ENCODE results near the gene DMRT1. TPM values are rescaled to one million over a fixed set of nuclear protein-coding genes. Genes with fewer than 3 reads are reported as not detected.

The DMRT1 gene
- total RNA-seq, 6 experiments from 2014 or later = not detected

DNA sequence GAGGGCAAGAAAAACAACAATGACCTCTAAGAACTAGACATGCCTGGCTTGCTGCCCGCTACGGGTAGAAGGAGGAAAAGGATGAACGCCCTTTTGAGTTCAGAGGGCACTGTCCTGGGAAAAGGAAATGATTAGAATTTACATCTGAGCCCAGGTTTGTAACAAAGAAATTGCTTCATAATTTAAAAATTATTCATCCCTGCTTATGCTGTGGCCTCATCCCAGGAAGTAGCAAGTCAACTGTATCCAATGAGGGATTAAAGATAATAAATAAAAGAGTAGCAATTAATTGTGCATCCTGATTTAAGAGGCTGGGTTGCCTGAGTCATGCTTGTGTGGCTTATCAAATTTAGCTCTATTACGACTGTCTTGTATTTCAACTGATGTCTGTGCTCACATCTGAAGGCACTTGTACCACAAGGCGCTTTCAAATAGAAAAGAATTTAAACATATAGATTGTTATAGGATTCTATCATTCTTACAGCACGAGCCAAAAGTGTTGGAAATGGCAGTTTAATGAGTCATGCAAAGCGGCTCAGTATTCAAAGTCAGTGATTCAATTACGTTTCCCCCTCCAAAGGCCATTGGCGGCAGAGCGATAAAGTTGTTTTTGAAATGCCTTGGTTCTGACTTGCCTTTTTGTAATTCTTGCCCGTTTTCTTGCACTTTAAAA, 40.0 kb upstream of the DMRT1 start:
- Mint-ChIP-seq H3K27ac (peak overlapping the region; percentile 58; the same call in 1 of the 2 replicates), H3K27me3 (ENCODE audit: insufficient read depth) (no peaks in the 10 kb centered on the region; the same call in none of the 2 replicates), H3K4me1 (ENCODE audit: low read depth) (peaks cover 45% of the 10 kb centered on the region), H3K4me3 (peak overlapping the region; percentile 11; the same call in 1 of the 2 replicates), H3K9me3 (no peaks in the 10 kb centered on the region), H3K36me3 (ENCODE audit: low read depth) (no peaks in the 10 kb centered on the region)
- TF ChIP-seq, protein P1, sequence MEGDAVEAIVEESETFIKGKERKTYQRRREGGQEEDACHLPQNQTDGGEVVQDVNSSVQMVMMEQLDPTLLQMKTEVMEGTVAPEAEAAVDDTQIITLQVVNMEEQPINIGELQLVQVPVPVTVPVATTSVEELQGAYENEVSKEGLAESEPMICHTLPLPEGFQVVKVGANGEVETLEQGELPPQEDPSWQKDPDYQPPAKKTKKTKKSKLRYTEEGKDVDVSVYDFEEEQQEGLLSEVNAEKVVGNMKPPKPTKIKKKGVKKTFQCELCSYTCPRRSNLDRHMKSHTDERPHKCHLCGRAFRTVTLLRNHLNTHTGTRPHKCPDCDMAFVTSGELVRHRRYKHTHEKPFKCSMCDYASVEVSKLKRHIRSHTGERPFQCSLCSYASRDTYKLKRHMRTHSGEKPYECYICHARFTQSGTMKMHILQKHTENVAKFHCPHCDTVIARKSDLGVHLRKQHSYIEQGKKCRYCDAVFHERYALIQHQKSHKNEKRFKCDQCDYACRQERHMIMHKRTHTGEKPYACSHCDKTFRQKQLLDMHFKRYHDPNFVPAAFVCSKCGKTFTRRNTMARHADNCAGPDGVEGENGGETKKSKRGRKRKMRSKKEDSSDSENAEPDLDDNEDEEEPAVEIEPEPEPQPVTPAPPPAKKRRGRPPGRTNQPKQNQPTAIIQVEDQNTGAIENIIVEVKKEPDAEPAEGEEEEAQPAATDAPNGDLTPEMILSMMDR (IDR thresholded peaks at IDR 0.05) = no peak
- DNase-seq = peak; percentile 35

DNA sequence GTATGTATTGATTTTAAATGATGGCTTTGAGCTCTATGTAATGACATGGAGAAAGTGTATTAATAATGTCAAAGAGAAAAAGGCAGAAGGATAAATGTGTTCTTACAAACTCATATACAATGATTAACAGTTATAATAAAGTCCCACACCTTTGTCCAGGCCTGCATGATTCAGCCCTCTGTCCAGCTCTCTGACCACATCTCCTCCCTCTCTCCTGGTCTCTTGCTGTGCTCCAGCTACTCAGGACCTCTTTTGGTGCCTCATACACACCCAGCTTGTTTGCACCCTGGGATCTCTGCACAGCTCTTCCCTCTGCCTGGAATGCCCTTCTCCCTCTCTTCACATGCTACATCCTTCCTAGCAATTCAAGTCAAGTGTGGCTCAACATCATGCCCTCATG, 37.5 kb upstream of the DMRT1 start:
- H3K27me3 Mint-ChIP-seq (ENCODE audit: insufficient read depth) = peaks cover 2% of the 10 kb centered on the region
- TF ChIP-seq, protein P1 (IDR thresholded peaks at IDR 0.05) = no peak
- H3K4me3 Mint-ChIP-seq = no peak overlapping the region
- DNase-seq = no peak
- no peak overlapping the region for H3K27ac Mint-ChIP-seq
- H3K9me3 Mint-ChIP-seq = no peaks in the 10 kb centered on the region
- peaks cover 45% of the 10 kb centered on the region for H3K4me1 Mint-ChIP-seq (ENCODE audit: low read depth)
- no peaks in the 10 kb centered on the region for H3K36me3 Mint-ChIP-seq (ENCODE audit: low read depth)

DNA sequence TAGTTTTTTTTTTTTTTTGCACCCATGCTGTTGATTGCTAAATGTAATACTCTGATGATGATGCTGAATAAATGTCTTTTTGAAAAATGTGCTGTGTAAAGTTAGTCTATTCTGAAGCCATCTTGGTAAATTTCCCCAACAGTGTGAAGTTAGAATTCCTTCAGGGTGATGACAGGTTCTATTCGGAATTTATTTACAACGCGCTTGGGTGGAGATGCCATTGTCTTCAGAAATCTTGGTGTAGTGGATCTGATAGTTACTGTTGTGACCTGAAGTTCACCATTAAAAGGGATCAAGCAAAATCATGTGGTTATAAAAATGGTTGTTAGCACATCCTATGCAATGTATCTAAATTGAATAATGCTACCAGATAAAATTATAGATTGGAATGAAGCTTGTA, 36.3 kb upstream of the DMRT1 start:
- H3K9me3 Mint-ChIP-seq = no peaks in the 10 kb centered on the region
- no peak for DNase-seq
- no peak overlapping the region for H3K27ac Mint-ChIP-seq
- no peaks in the 10 kb centered on the region for H3K36me3 Mint-ChIP-seq (ENCODE audit: low read depth)
- peaks cover 47% of the 10 kb centered on the region for H3K4me1 Mint-ChIP-seq (ENCODE audit: low read depth)
- H3K4me3 Mint-ChIP-seq = no peak overlapping the region
- H3K27me3 Mint-ChIP-seq (ENCODE audit: insufficient read depth) = peaks cover 2% of the 10 kb centered on the region
- TF ChIP-seq, protein P1 (IDR thresholded peaks at IDR 0.05) = no peak

DNA sequence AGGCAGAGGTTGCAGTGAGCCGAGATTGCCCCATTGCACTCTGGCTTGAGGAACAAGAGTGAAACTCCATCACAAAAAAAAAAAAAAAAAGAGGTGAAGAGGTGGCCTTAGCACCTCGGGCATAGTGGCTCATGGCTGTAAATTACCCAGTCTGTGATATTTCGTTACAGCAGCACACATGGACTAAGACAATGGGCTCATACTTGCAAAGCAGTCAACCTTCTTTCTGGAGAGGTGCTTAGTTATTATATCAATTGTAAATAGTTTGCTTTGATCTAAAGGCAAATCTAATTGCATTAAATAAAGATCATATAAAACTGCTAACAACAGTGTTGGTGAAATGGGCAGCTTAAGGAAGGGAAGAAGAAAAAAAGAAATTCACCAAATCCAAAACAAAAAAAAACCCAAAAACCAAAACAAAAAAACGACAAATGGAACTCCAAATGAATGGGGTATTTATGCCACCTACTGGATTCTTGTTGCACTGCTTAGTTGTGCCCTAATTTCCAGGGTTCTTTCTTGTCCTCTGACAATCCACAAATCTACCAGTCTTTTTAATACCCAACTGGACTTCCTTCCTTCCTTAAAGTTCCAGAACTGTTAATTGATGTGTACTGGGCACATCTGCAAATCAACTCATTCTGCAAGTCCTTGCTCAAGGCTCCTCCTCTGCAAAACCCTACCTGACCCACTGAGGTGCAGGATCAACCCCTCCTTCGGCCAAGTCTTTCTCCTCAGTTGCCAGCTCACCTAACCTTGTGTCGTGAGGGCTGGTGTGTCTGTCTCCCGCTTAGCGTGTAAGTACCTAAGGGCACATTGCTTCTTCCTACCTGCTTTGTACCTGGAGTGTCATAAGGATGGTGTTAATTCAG, 35.0 kb upstream of the DMRT1 start:
- Mint-ChIP-seq H3K4me1 (ENCODE audit: low read depth) (peaks cover 49% of the 10 kb centered on the region), H3K4me3 (no peak overlapping the region), H3K9me3 (no peaks in the 10 kb centered on the region), H3K27ac (no peak overlapping the region), H3K36me3 (ENCODE audit: low read depth) (no peaks in the 10 kb centered on the region), H3K27me3 (ENCODE audit: insufficient read depth) (peaks cover 2% of the 10 kb centered on the region)
- DNase-seq = peak; percentile 25
- TF ChIP-seq, protein P1 (IDR thresholded peaks at IDR 0.05) = peak; percentile 89

DNA sequence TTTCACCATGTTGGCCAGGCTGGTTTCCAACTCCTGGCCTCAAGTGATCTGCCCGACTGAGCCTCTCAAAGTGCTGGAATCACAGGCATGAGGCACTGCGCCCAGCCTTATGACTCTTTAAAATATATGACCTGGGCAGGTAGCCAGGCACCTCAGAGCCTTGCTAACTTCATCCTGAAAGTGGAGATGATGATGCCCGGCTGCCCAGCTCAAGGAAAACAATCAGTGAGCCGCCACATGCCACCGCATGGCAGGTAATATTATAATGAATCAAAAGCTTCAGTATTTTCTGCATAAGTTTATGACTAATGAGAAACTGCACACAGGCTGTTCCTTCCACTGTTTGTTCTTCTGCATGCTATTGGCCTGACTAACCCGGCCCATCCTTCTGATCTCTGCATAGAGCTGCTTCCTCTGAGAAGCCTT, 30.4 kb upstream of the DMRT1 start:
- H3K36me3 Mint-ChIP-seq (ENCODE audit: low read depth) = no peaks in the 10 kb centered on the region
- TF ChIP-seq, protein P1 (IDR thresholded peaks at IDR 0.05) = no peak
- H3K9me3 Mint-ChIP-seq = no peaks in the 10 kb centered on the region
- H3K27me3 Mint-ChIP-seq (ENCODE audit: insufficient read depth) = peaks cover 2% of the 10 kb centered on the region; the same call in 1 of the 2 replicates
- peak; percentile 51 for DNase-seq
- peak overlapping the region; percentile 31; the same call in 1 of the 2 replicates for H3K4me3 Mint-ChIP-seq
- peak overlapping the region; percentile 54 for H3K27ac Mint-ChIP-seq
- peaks cover 27% of the 10 kb centered on the region for H3K4me1 Mint-ChIP-seq (ENCODE audit: low read depth)
